OCI-LY7 (cell line): Measurements from ENCODE around the gene PPP2R2B.

ENCODE experiments used
- CTCF ChIP-seq: fragments of 200-600 bp; sonication (generic); conservative IDR thresholded peaks from 2 replicates; pipeline ENCODE4 v1.5.1; 2014; ENCODE audit warnings: mild to moderate bottlenecking, antibody characterized with exemption, low read length, moderate library complexity, mixed read lengths
- EZH2phosphoT487 ChIP-seq: fragments of 200-600 bp; sonication (generic); IDR thresholded peaks from 2 replicates; pipeline ENCODE4 v1.6.1; 2018; ENCODE audit warnings: low read depth, borderline replicate concordance, mild to moderate bottlenecking, mixed run types, antibody characterized with exemption, low read length, moderate library complexity, mixed read lengths

- no peak for TF ChIP-seq CTCF
- no peak for TF ChIP-seq EZH2phosphoT487
Observed at GRCh38 chr5:146924132-146924531, 45.6 kb upstream of the PPP2R2B start.
